Epithelial cell of proximal tubule (primary cell): Measurements from ENCODE around the gene PLAU. TPM values are rescaled to one million over a fixed set of nuclear protein-coding genes. Genes with fewer than 3 reads are reported as not detected.

Experiments
- DNase-seq: peaks from one replicate; pipeline ENCODE4 v3.0.0-alpha.2; 2011; ENCODE audit warnings: low read depth
- H3K4me3 ChIP-seq: 2 replicates; pipeline ENCODE4 v1.5.1; 2011; ENCODE audit warnings: low read depth, mild to moderate bottlenecking, low read length
- CTCF ChIP-seq: conservative IDR thresholded peaks from 2 replicates; pipeline ENCODE4 v1.5.1; 2012; ENCODE audit warnings: low read depth, mild to moderate bottlenecking, low read length
- total RNA-seq: library from RNA; depleted of rRNA; stranded (reverse); fragments of >200 nt; gene quantifications from 2 replicates; pipeline ENCODE4 v1.2.3, GENCODE V29; 2015

The PLAU gene
- total RNA-seq, 1 donor from 2014 or later = 970 TPM

- no peak for DNase-seq
- TF ChIP-seq CTCF = no peak
- no peak overlapping the region for H3K4me3 ChIP-seq
Observed at GRCh38 chr10:73866621-73867020, 44.3 kb upstream of the PLAU start.

- TF ChIP-seq CTCF = no peak
- no peak overlapping the region for H3K4me3 ChIP-seq
- DNase-seq = no peak
Observed at GRCh38 chr10:73867126-73867807, 43.7 kb upstream of the PLAU start.

- TF ChIP-seq CTCF = no peak
- DNase-seq = no peak
- H3K4me3 ChIP-seq = no peak overlapping the region
Observed at GRCh38 chr10:73867871-73868631, 42.9 kb upstream of the PLAU start.

- DNase-seq = no peak
- no peak overlapping the region for H3K4me3 ChIP-seq
- no peak for TF ChIP-seq CTCF
Observed at GRCh38 chr10:73868655-73869195, 42.2 kb upstream of the PLAU start.

GRCh38 chr10:73871295-73872189, 39.4 kb upstream of the PLAU start:
- no peak for DNase-seq
- TF ChIP-seq CTCF = no peak
- H3K4me3 ChIP-seq = no peak overlapping the region

GRCh38 chr10:73872190-73872710, 38.7 kb upstream of the PLAU start:
- peak; percentile 21 for TF ChIP-seq CTCF
- H3K4me3 ChIP-seq = no peak overlapping the region
- no peak for DNase-seq
